ACC112 (cell line): ENCODE results near the gene MOB2.

Experiments
- H2AFZ ChIP-seq: fragments of 200-600 bp; sonication (generic); one replicate; pipeline ENCODE4 v1.6.0; 2017; ENCODE audit warnings: antibody characterized with exemption, low read length; ENCODE audit not compliant: unreplicated experiment
- H3K27ac ChIP-seq: fragments of 200-600 bp; sonication (generic); 2 replicates; pipeline ENCODE4 v1.5.1; 2014; ENCODE audit warnings: low read depth, mild to moderate bottlenecking, antibody characterized with exemption, low read length, moderate library complexity
- H3K27me3 ChIP-seq: fragments of 200-600 bp; sonication (generic); 2 replicates; pipeline ENCODE4 v1.6.1; 2014; ENCODE audit warnings: mild to moderate bottlenecking, antibody characterized with exemption, low read length, moderate library complexity, mixed read lengths; ENCODE audit not compliant: insufficient read depth
- H3K36me3 ChIP-seq: fragments of 200-600 bp; sonication (generic); 2 replicates; pipeline ENCODE4 v1.6.1; 2016; ENCODE audit warnings: mild to moderate bottlenecking, antibody characterized with exemption, low read length, moderate library complexity, mixed read lengths; ENCODE audit not compliant: insufficient read depth
- H3K4me1 ChIP-seq: fragments of 200-600 bp; sonication (generic); one replicate; pipeline ENCODE4 v1.6.1; 2016; ENCODE audit warnings: low read length, mixed read lengths; ENCODE audit not compliant: insufficient read depth, unreplicated experiment, control insufficient read depth
- H3K4me3 ChIP-seq: fragments of 200-600 bp; sonication (generic); 2 replicates; pipeline ENCODE4 v1.5.1; 2014; ENCODE audit warnings: mild to moderate bottlenecking, low read depth, low read length
- H3K79me2 ChIP-seq: fragments of 200-600 bp; sonication (generic); one replicate; pipeline ENCODE4 v1.6.0; 2016; ENCODE audit warnings: low read length; ENCODE audit not compliant: control insufficient read depth, unreplicated experiment, insufficient read depth

The MOB2 gene

GRCh38 chr11:1447845-1448825 lies 38.4 kb downstream of the MOB2 start:
- Histone ChIP-seq H2AFZ (no peak overlapping the region), H3K4me3 (no peak overlapping the region), H3K79me2 (no peaks in the 10 kb centered on the region), H3K27ac (no peak overlapping the region), H3K27me3 (no peaks in the 10 kb centered on the region), H3K4me1 (no peaks in the 10 kb centered on the region), H3K36me3 (no peaks in the 10 kb centered on the region)

- H3K4me1 ChIP-seq, result no peaks in the 10 kb centered on the region
- H3K79me2 ChIP-seq, result no peaks in the 10 kb centered on the region
- H2AFZ ChIP-seq, result no peak overlapping the region
- H3K4me3 ChIP-seq, result no peak overlapping the region
- H3K27ac ChIP-seq, result no peak overlapping the region
- no peaks in the 10 kb centered on the region for H3K27me3 ChIP-seq
- H3K36me3 ChIP-seq, result no peaks in the 10 kb centered on the region
Measured at GRCh38 chr11:1446623-1447022, 40.0 kb downstream of the MOB2 start.

GRCh38 chr11:1445741-1446445 lies 40.7 kb downstream of the MOB2 start:
- Histone ChIP-seq H3K27me3 (no peaks in the 10 kb centered on the region), H2AFZ (no peak overlapping the region), H3K4me1 (no peaks in the 10 kb centered on the region), H3K4me3 (no peak overlapping the region), H3K36me3 (no peaks in the 10 kb centered on the region), H3K79me2 (no peaks in the 10 kb centered on the region), H3K27ac (no peak overlapping the region)

- no peak overlapping the region for H3K27ac ChIP-seq
- H3K4me1 ChIP-seq, result no peaks in the 10 kb centered on the region
- H3K4me3 ChIP-seq, result no peak overlapping the region
- no peak overlapping the region for H2AFZ ChIP-seq
- no peaks in the 10 kb centered on the region for H3K36me3 ChIP-seq
- H3K79me2 ChIP-seq, result no peaks in the 10 kb centered on the region
- H3K27me3 ChIP-seq, result no peaks in the 10 kb centered on the region
Measured at GRCh38 chr11:1444823-1445422, 41.7 kb downstream of the MOB2 start.

- Histone ChIP-seq H3K36me3 (no peaks in the 10 kb centered on the region), H2AFZ (no peak overlapping the region), H3K79me2 (no peaks in the 10 kb centered on the region), H3K4me3 (no peak overlapping the region), H3K27ac (no peak overlapping the region), H3K27me3 (no peaks in the 10 kb centered on the region), H3K4me1 (no peaks in the 10 kb centered on the region)
Measured at GRCh38 chr11:1444321-1444720, 42.3 kb downstream of the MOB2 start.

GRCh38 chr11:1443737-1444136 lies 42.8 kb downstream of the MOB2 start:
- Histone ChIP-seq H2AFZ (no peak overlapping the region), H3K4me1 (no peaks in the 10 kb centered on the region), H3K79me2 (no peaks in the 10 kb centered on the region), H3K4me3 (no peak overlapping the region), H3K27me3 (no peaks in the 10 kb centered on the region), H3K36me3 (no peaks in the 10 kb centered on the region), H3K27ac (no peak overlapping the region)

- no peaks in the 10 kb centered on the region for H3K27me3 ChIP-seq
- no peaks in the 10 kb centered on the region for H3K79me2 ChIP-seq
- no peak overlapping the region for H3K27ac ChIP-seq
- H3K4me1 ChIP-seq, result no peaks in the 10 kb centered on the region
- no peak overlapping the region for H3K4me3 ChIP-seq
- no peak overlapping the region for H2AFZ ChIP-seq
- no peaks in the 10 kb centered on the region for H3K36me3 ChIP-seq
Measured at GRCh38 chr11:1442807-1443366, 43.7 kb downstream of the MOB2 start.

GRCh38 chr11:1442163-1442562 lies 44.4 kb downstream of the MOB2 start:
- Histone ChIP-seq H3K36me3 (no peaks in the 10 kb centered on the region), H3K4me3 (no peak overlapping the region), H3K4me1 (no peaks in the 10 kb centered on the region), H3K27me3 (no peaks in the 10 kb centered on the region), H2AFZ (no peak overlapping the region), H3K27ac (no peak overlapping the region), H3K79me2 (no peaks in the 10 kb centered on the region)

GRCh38 chr11:1440496-1440895 lies 46.1 kb downstream of the MOB2 start:
- H3K27ac ChIP-seq, result no peak overlapping the region
- H3K27me3 ChIP-seq, result no peaks in the 10 kb centered on the region
- no peak overlapping the region for H2AFZ ChIP-seq
- H3K79me2 ChIP-seq, result no peaks in the 10 kb centered on the region
- no peak overlapping the region for H3K4me3 ChIP-seq
- H3K4me1 ChIP-seq, result no peaks in the 10 kb centered on the region
- H3K36me3 ChIP-seq, result no peaks in the 10 kb centered on the region

- Histone ChIP-seq H3K4me3 (no peak overlapping the region), H3K4me1 (no peaks in the 10 kb centered on the region), H3K27ac (no peak overlapping the region), H3K36me3 (no peaks in the 10 kb centered on the region), H3K79me2 (no peaks in the 10 kb centered on the region), H2AFZ (no peak overlapping the region), H3K27me3 (no peaks in the 10 kb centered on the region)
Measured at GRCh38 chr11:1440066-1440465, 46.5 kb downstream of the MOB2 start.
